HepG2 (cell line): ENCODE data around the gene ZSCAN21. TPM values are rescaled to one million over a fixed set of nuclear protein-coding genes. Genes with fewer than 3 reads are reported as not detected.
A peak's percentile ranks its signal among the peaks of the same experiment; 100 is the strongest.

Experiments
- DMAP1 ChIP-seq: IDR thresholded peaks from 2 replicates; pipeline ENCODE4 v1.6.1; 2016
- E2F5 ChIP-seq: sonication (generic); formaldehyde crosslinking; conservative IDR thresholded peaks from 2 replicates; pipeline ENCODE4 v1.4.0; 2020; ENCODE audit warnings: missing genetic modification reagents
- KAT7 ChIP-seq: IDR thresholded peaks from 2 replicates; pipeline ENCODE4 v1.6.1; 2018; ENCODE audit warnings: borderline replicate concordance, missing compliant biosample characterization
- KDM2A ChIP-seq: sonication (generic); formaldehyde crosslinking; IDR thresholded peaks from 2 replicates; pipeline ENCODE4 v1.4.0; 2020; ENCODE audit warnings: low read depth, missing genetic modification reagents, borderline replicate concordance
- KDM6A ChIP-seq: IDR thresholded peaks from 2 replicates; pipeline ENCODE4 v1.6.1; 2016; ENCODE audit warnings: low read depth
- PLSCR1 ChIP-seq: sonication (generic); formaldehyde crosslinking; IDR thresholded peaks from 2 replicates; pipeline ENCODE4 v1.5.0; 2020; ENCODE audit warnings: missing genetic modification reagents, mild to moderate bottlenecking, borderline replicate concordance
- PREB ChIP-seq: sonication (generic); formaldehyde crosslinking; IDR thresholded peaks from 2 replicates; pipeline ENCODE4 v1.4.0; 2020; ENCODE audit warnings: missing genetic modification reagents
- RFX5 ChIP-seq: IDR thresholded peaks from 2 replicates; pipeline ENCODE4 v1.6.1; 2011; ENCODE audit warnings: low read depth, low read length, improper control_type of control experiment
- SIN3B ChIP-seq: fragments of 150-350 bp; IDR thresholded peaks from 2 replicates; pipeline ENCODE4 v1.6.1; 2014; ENCODE audit warnings: low read length
- SMAD9 ChIP-seq: sonication (generic); formaldehyde crosslinking; IDR thresholded peaks from 2 replicates; pipeline ENCODE4 v1.5.1; 2020; ENCODE audit warnings: mild to moderate bottlenecking, missing genetic modification reagents
- SYNCRIP ChIP-seq: fragments of 200-400 bp; formaldehyde crosslinking; IDR thresholded peaks from 2 replicates; pipeline ENCODE4 v1.6.1; 2018; ENCODE audit warnings: mild to moderate bottlenecking, low read depth, low read length; ENCODE audit not compliant: insufficient read depth
- ZBTB43 ChIP-seq: sonication (generic); formaldehyde crosslinking; conservative IDR thresholded peaks from 2 replicates; pipeline ENCODE4 v1.4.0; 2020; ENCODE audit warnings: missing genetic modification reagents
- ZNF318 ChIP-seq: sonication (generic); formaldehyde crosslinking; IDR thresholded peaks from 2 replicates; pipeline ENCODE4 v1.4.0; 2020; ENCODE audit warnings: mild to moderate bottlenecking, missing genetic modification reagents
- ZNF761 ChIP-seq: sonication (generic); formaldehyde crosslinking; conservative IDR thresholded peaks from 2 replicates; pipeline ENCODE4 v1.4.0; 2020; ENCODE audit warnings: mild to moderate bottlenecking, missing genetic modification reagents
- polyA plus RNA-seq, 8 experiments: library from polyadenylated mRNA; depleted of rRNA in 3 of 8; stranded (reverse) in 7 of 8; unstranded in 1 of 8; fragments of >200 nt; fragmentation: Illumina TruSeq in 4 of 8; extraction: Trizol in 4 of 8; gene quantifications; 2 replicates each; pipeline versions ENCODE4 v1.2.1 to v1.2.3, GENCODE V29; 2011 to 2016; ENCODE audit warnings: low read depth in 4 of 8, missing spikeins in 1 of 8, mixed read lengths in 1 of 8; ENCODE audit not compliant: insufficient read depth in 1 of 8
- total RNA-seq, 5 experiments: library from RNA; depleted of rRNA; stranded (reverse); fragments of >200 nt; fragmentation: Illumina TruSeq; extraction: Trizol; gene quantifications; 2 replicates each; pipeline ENCODE4 v1.2.3, GENCODE V29; 2016; ENCODE audit warnings: low read depth in 1 of 5

ZSCAN21 gene
- total and polyA plus RNA-seq, 2 of the 13 experiments (the other 11 are each of a cell fraction or from before 2014, with no cell fraction given), result 7.0 to 10.0 TPM

GRCh38 chr7:100003711-100004661, 45.6 kb upstream of the ZSCAN21 start (continued):
- peak; percentile 80 for TF ChIP-seq ZNF318 (CRISPR knock-in tag)
- TF ChIP-seq KDM6A (CRISPR knock-in tag), result peak; percentile 99
- peak; percentile 50 for TF ChIP-seq ZBTB43
- TF ChIP-seq KDM2A (CRISPR knock-in tag), result peak; percentile 54
- peak; percentile 83 for TF ChIP-seq ZNF761 (CRISPR knock-in tag)
- no peak for TF ChIP-seq KAT7 (CRISPR knock-in tag)
- no peak for TF ChIP-seq E2F5 (CRISPR knock-in tag)
- no peak for TF ChIP-seq SIN3B
- TF ChIP-seq DMAP1 (CRISPR knock-in tag), result peak; percentile 65; the same call in 1 of the 2 replicates
- TF ChIP-seq SYNCRIP, result no peak
- peak; percentile 18; the same call in 1 of the 2 replicates for TF ChIP-seq RFX5
- TF ChIP-seq PREB (CRISPR knock-in tag), result no peak
- TF ChIP-seq PLSCR1 (CRISPR knock-in tag), result no peak
- no peak for TF ChIP-seq SMAD9 (CRISPR knock-in tag)
